ENCODE data around the gene RD3L. TPM values are rescaled to one million over a fixed set of nuclear protein-coding genes. Genes with fewer than 3 reads are reported as not detected.

RD3L gene
- total and polyA plus RNA-seq, 2 of the 4 experiments (the other 2 are of a cell fraction): not detected

DNA sequence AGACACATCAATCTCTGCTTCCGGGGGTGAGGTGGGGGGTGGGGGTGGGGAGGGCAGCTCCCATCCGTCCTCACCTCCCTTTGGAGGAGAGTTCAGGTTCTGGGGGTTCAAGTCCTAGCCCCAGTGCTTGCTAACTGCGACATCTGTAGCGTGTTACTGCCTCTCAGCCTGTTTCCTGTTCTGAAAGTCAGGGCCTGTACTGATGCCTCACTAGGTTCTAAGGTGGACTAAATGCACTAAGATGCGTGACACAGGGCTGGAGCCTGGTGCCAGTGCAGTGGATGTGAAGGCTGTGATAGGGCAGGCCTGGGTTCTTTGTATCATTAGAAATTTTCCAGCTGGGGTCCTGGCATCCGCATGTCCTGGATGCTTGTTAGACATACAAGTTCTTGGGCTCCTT lies 31.3 kb downstream of the RD3L start:
- no peak overlapping the region for H2BK20ac ChIP-seq (ENCODE audit: low read depth, low read length)
- peaks cover 5 to 9% of the 10 kb centered on the region in 2 experiments; a peak in 3 of 4 replicates for H3K79me1 ChIP-seq (ENCODE audit: low read depth in 1 of 2, low read length in 2 of 2)
- no peak overlapping the region for H3K4ac ChIP-seq (ENCODE audit: low read depth, low read length)
- H3K4me2 ChIP-seq (ENCODE audit: low read depth, low read length): no peak overlapping the region
- no peaks in the 10 kb centered on the region for H3K27me3 ChIP-seq (ENCODE audit: control insufficient read depth, insufficient read depth, low read length)
- no peak overlapping the region for H3K18ac ChIP-seq (ENCODE audit: low read depth, low read length)
- H4K8ac ChIP-seq (ENCODE audit: low read depth in 2 of 2, low read length in 2 of 2): no peak overlapping the region
- 100% methylated on average over 1 of the region's 6 CpGs; no CpG with 5 or more reads in 1 of the 2 experiments for WGBS, 2 experiments (ENCODE audit: extremely low coverage in 2 of 2, insufficient read length in 1 of 2)
- dilution Hi-C loops (cut with HindIII; ENCODE audit: low sequenced_read_pairs, unreplicated experiment): no loop called here
- H2AK9ac ChIP-seq (replicated peaks; ENCODE audit: low read depth, low read length, poor library complexity): no peak overlapping the region
- H3K14ac ChIP-seq (replicated peaks; ENCODE audit: low read depth, low read length): no peak overlapping the region
- no peak overlapping the region for H3K9ac ChIP-seq (ENCODE audit: low read depth, low read length)
- no peak overlapping the region for H3K56ac ChIP-seq (ENCODE audit: extremely low read depth, insufficient read depth, low read length)
- ChIA-PET CTCF (interaction anchor here (1.2 to 1.5 kb wide), 3 partner anchors 9 to 103 kb away, joined by 4 read pairs; no protein-coding TSS in a partner anchor), POLR2A (ENCODE audit: unreplicated experiment) (no interaction called here)
- no TSS peak for BruUV-seq (replicated peaks)
- H4K5ac ChIP-seq (ENCODE audit: low read depth, low read length): no peak overlapping the region
- in situ Hi-C loops (cut with MboI; ENCODE audit: low sequenced_read_pairs): loop anchor here (10.0 kb wide), 1 partner anchor 336 kb away; no protein-coding TSS in a partner anchor
- TF ChIP-seq RAD21 (IDR thresholded peaks at IDR 0.05; ENCODE audit: low read length) (no peak), MAZ (IDR thresholded peaks at IDR 0.05; ENCODE audit: borderline replicate concordance, low read depth, low read length) (no peak), RCOR1 (IDR thresholded peaks at IDR 0.05; ENCODE audit: insufficient replicate concordance, low read length) (no peak), POLR2A (IDR thresholded peaks at IDR 0.05; ENCODE audit: low read depth, low read length) (no peak), BHLHE40 (IDR thresholded peaks at IDR 0.05; ENCODE audit: low read depth, low read length) (no peak), NFE2L2 (IDR thresholded peaks at IDR 0.05; ENCODE audit: low read depth, low read length) (no peak), SMC3 (IDR thresholded peaks at IDR 0.05; ENCODE audit: low read depth, low read length) (no peak), MXI1 (IDR thresholded peaks at IDR 0.05; ENCODE audit: borderline replicate concordance, low read depth, low read length) (no peak), MAFK (IDR thresholded peaks at IDR 0.05; ENCODE audit: low read depth, low read length) (no peak), CHD1 (IDR thresholded peaks at IDR 0.05; ENCODE audit: low read depth, low read length) (no peak), RFX5 (IDR thresholded peaks at IDR 0.05; ENCODE audit: low read depth, low read length) (no peak), CEBPB (IDR thresholded peaks at IDR 0.05; ENCODE audit: low read depth, low read length) (no peak)
- TF ChIP-seq, protein P1, sequence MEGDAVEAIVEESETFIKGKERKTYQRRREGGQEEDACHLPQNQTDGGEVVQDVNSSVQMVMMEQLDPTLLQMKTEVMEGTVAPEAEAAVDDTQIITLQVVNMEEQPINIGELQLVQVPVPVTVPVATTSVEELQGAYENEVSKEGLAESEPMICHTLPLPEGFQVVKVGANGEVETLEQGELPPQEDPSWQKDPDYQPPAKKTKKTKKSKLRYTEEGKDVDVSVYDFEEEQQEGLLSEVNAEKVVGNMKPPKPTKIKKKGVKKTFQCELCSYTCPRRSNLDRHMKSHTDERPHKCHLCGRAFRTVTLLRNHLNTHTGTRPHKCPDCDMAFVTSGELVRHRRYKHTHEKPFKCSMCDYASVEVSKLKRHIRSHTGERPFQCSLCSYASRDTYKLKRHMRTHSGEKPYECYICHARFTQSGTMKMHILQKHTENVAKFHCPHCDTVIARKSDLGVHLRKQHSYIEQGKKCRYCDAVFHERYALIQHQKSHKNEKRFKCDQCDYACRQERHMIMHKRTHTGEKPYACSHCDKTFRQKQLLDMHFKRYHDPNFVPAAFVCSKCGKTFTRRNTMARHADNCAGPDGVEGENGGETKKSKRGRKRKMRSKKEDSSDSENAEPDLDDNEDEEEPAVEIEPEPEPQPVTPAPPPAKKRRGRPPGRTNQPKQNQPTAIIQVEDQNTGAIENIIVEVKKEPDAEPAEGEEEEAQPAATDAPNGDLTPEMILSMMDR (conservative IDR thresholded peaks at IDR 0.05; ENCODE audit: low read depth, low read length): no peak
- TF ChIP-seq, protein P2, sequence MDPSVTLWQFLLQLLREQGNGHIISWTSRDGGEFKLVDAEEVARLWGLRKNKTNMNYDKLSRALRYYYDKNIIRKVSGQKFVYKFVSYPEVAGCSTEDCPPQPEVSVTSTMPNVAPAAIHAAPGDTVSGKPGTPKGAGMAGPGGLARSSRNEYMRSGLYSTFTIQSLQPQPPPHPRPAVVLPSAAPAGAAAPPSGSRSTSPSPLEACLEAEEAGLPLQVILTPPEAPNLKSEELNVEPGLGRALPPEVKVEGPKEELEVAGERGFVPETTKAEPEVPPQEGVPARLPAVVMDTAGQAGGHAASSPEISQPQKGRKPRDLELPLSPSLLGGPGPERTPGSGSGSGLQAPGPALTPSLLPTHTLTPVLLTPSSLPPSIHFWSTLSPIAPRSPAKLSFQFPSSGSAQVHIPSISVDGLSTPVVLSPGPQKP (IDR thresholded peaks at IDR 0.05; ENCODE audit: borderline replicate concordance, low read depth, low read length): no peak
- TF ChIP-seq, protein P3, sequence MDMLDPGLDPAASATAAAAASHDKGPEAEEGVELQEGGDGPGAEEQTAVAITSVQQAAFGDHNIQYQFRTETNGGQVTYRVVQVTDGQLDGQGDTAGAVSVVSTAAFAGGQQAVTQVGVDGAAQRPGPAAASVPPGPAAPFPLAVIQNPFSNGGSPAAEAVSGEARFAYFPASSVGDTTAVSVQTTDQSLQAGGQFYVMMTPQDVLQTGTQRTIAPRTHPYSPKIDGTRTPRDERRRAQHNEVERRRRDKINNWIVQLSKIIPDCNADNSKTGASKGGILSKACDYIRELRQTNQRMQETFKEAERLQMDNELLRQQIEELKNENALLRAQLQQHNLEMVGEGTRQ (IDR thresholded peaks at IDR 0.05; ENCODE audit: low read depth, low read length): no peak
- H2BK120ac ChIP-seq (ENCODE audit: low read depth, low read length): no peak overlapping the region
- no peak overlapping the region for H2AFZ ChIP-seq (replicated peaks; ENCODE audit: low read length, poor library complexity)
- H2BK5ac ChIP-seq (ENCODE audit: low read depth, low read length, poor library complexity, severe bottlenecking): no peak overlapping the region
- H3K9me1 ChIP-seq (ENCODE audit: insufficient read depth, low read length): no peaks in the 10 kb centered on the region
- H2AK5ac ChIP-seq (ENCODE audit: low read depth, low read length): no peak overlapping the region
- no peak for DNase-seq
- no peak for ATAC-seq (ENCODE audit: low read depth)
- H3K27ac ChIP-seq (ENCODE audit: insufficient read depth, low read length): no peak overlapping the region
- no peak overlapping the region for H4K91ac ChIP-seq (ENCODE audit: insufficient read depth, low read depth, low read length)
- H4K20me1 ChIP-seq (ENCODE audit: insufficient read depth, low read length): no peaks in the 10 kb centered on the region; the same call in 1 of the 2 replicates
- H2BK15ac ChIP-seq (ENCODE audit: low read depth, low read length): no peak overlapping the region
- H3K4me3 ChIP-seq (ENCODE audit: insufficient read depth, low read depth, low read length): no peak overlapping the region
- peaks cover 17% of the 10 kb centered on the region for H3K36me3 ChIP-seq (ENCODE audit: control insufficient read depth, insufficient read depth, low read length)
- no peaks in the 10 kb centered on the region for H3K4me1 ChIP-seq (ENCODE audit: control insufficient read depth, insufficient read depth, low read length)
- H3K9me3 ChIP-seq (ENCODE audit: control insufficient read depth, insufficient read depth, low read length): no peaks in the 10 kb centered on the region
- H3K23ac ChIP-seq (ENCODE audit: low read depth, low read length): no peak overlapping the region
- intact Hi-C loops (cut with micrococcal nuclease): loop anchor here (1.0 to 5.0 kb wide), 3 partner anchors 103 to 339 kb away; partner anchors contain the start of genes XRCC3 and ZFYVE21
